ENCODE measurements around the gene AATK.
A peak's percentile ranks its signal among the peaks of the same experiment; 100 is the strongest.
"Not testable (repeated sequence)": the region's sequence is repeated elsewhere in the genome, so short reads cannot be mapped to it uniquely, and the experiment has no call there.

Gene AATK

GRCh38 chr17:81092518-81093095 lies 73.4 kb downstream of the AATK start:
- no peak for DNase-seq (ENCODE audit: low read depth)

- DNase-seq (ENCODE audit: low read depth), result no peak
These were observed 74.1 kb downstream of the AATK start for GRCh38 chr17:81091774-81092517.

- DNase-seq (ENCODE audit: low read depth), result no peak
These were observed 74.9 kb downstream of the AATK start for GRCh38 chr17:81091154-81091553.

- peak; percentile 30 for DNase-seq (ENCODE audit: low read depth)
These were observed 75.5 kb downstream of the AATK start for GRCh38 chr17:81090361-81091136.

GRCh38 chr17:81086789-81087551 lies 79.1 kb downstream of the AATK start:
- no peak for DNase-seq (ENCODE audit: low read depth)

GRCh38 chr17:81085420-81085911 lies 80.6 kb downstream of the AATK start:
- no peak for DNase-seq (ENCODE audit: low read depth)

GRCh38 chr17:81084680-81085419 lies 81.2 kb downstream of the AATK start:
- no peak for DNase-seq (ENCODE audit: low read depth)

GRCh38 chr17:81083125-81083765 lies 82.8 kb downstream of the AATK start:
- DNase-seq (ENCODE audit: low read depth), result no peak

GRCh38 chr17:81082177-81083073 lies 83.6 kb downstream of the AATK start:
- no peak for DNase-seq (ENCODE audit: low read depth)

GRCh38 chr17:81081222-81082176 lies 84.5 kb downstream of the AATK start:
- DNase-seq (ENCODE audit: low read depth), result no peak

- no peak for DNase-seq (ENCODE audit: low read depth)
These were observed 86.0 kb downstream of the AATK start for GRCh38 chr17:81080019-81080418.

- not testable (repeated sequence) for DNase-seq (ENCODE audit: low read depth)
These were observed 87.8 kb downstream of the AATK start for GRCh38 chr17:81078026-81078913.

GRCh38 chr17:81076141-81076679 lies 89.8 kb downstream of the AATK start:
- no peak for DNase-seq (ENCODE audit: low read depth)

GRCh38 chr17:81075307-81075706 lies 90.7 kb downstream of the AATK start:
- DNase-seq (ENCODE audit: low read depth), result no peak

- DNase-seq (ENCODE audit: low read depth), result no peak
These were observed 91.1 kb downstream of the AATK start for GRCh38 chr17:81074875-81075274.

GRCh38 chr17:81073967-81074839 lies 91.8 kb downstream of the AATK start:
- no peak for DNase-seq (ENCODE audit: low read depth)

All from ELR (cell line).